Transverse colon (tissue), 3 donors: ENCODE results near the gene TBCK.

Experiments
- EP300 ChIP-seq: sonication (generic); formaldehyde crosslinking; IDR thresholded peaks from one replicate; pipeline ENCODE4 v1.6.1; 2017; ENCODE audit warnings: antibody characterized with exemption, low read depth
- POLR2AphosphoS5 ChIP-seq, 3 donors: sonication (generic); formaldehyde crosslinking; IDR thresholded peaks; one replicate each; pipeline ENCODE4 v1.6.1; 2016; ENCODE audit warnings: antibody characterized with exemption in 3 of 3

GRCh38 chr4:106192131-106192530 is 123.9 kb downstream of the TBCK start:
- TF ChIP-seq EP300 = no peak
- no peak for TF ChIP-seq POLR2AphosphoS5 (IDR thresholded peaks at IDR 0.05)
